Neutrophil (primary cell): Measurements from ENCODE around the gene NPNT.

Experiments used
- H3K27ac ChIP-seq: fragments of 200-600 bp; sonication (generic); 2 replicates; pipeline ENCODE4 v1.5.1; 2016; ENCODE audit warnings: mild to moderate bottlenecking, moderate library complexity
- H3K27me3 ChIP-seq: fragments of 200-600 bp; sonication (generic); 2 replicates; pipeline ENCODE4 v1.6.0; 2016; ENCODE audit warnings: mild to moderate bottlenecking
- H3K36me3 ChIP-seq: fragments of 200-600 bp; sonication (generic); 2 replicates; pipeline ENCODE4 v1.5.1; 2017
- H3K4me1 ChIP-seq, 2 experiments: fragments of 200-600 bp in 1 of 2; sonication (generic) in 1 of 2; 1 replicate in 1 of 2; 2 replicates in 1 of 2; pipeline versions ENCODE4 v1.5.1 to v1.6.1; 2013 to 2016; ENCODE audit warnings: low read depth in 1 of 2, low read length in 1 of 2, mild to moderate bottlenecking in 1 of 2, moderate library complexity in 1 of 2; ENCODE audit not compliant: control insufficient read depth in 1 of 2, insufficient read depth in 1 of 2
- H3K4me3 ChIP-seq, 2 experiments: fragments of 200-600 bp in 1 of 2; sonication (generic) in 1 of 2; 1 replicate in 1 of 2; 2 replicates in 1 of 2; pipeline ENCODE4 v1.5.1; 2013 to 2016; ENCODE audit warnings: low read depth in 1 of 2, low read length in 1 of 2, mild to moderate bottlenecking in 1 of 2, moderate library complexity in 1 of 2
- H3K9me3 ChIP-seq: fragments of 200-600 bp; sonication (generic); 2 replicates; pipeline ENCODE4 v1.5.1; 2016
- CTCF ChIP-seq: fragments of 200-600 bp; sonication (generic); IDR thresholded peaks from 2 replicates; pipeline ENCODE4 v1.5.1; 2016; ENCODE audit warnings: antibody characterized with exemption

The NPNT gene

GRCh38 chr4:105923497-105924238 lies 28.4 kb downstream of the NPNT start:
- no peak overlapping the region for H3K4me3 ChIP-seq

GRCh38 chr4:105924341-105924740 lies 29.1 kb downstream of the NPNT start:
- no peak overlapping the region for H3K4me3 ChIP-seq

More at GRCh38 chr4:105923497-105924238, 28.4 kb downstream of the NPNT start:
- Histone ChIP-seq H3K36me3 (no peaks in the 10 kb centered on the region), H3K27me3 (no peaks in the 10 kb centered on the region), H3K27ac (no peak overlapping the region), H3K9me3 (no peaks in the 10 kb centered on the region), H3K4me1 (no peaks in the 10 kb centered on the region)
- TF ChIP-seq CTCF = no peak

GRCh38 chr4:105930698-105931097 lies 35.4 kb downstream of the NPNT start:
- TF ChIP-seq CTCF = no peak

More at GRCh38 chr4:105924341-105924740, 29.1 kb downstream of the NPNT start:
- no peaks in the 10 kb centered on the region for H3K4me1 ChIP-seq
- H3K27ac ChIP-seq = no peak overlapping the region
- TF ChIP-seq CTCF = no peak
- no peaks in the 10 kb centered on the region for H3K27me3 ChIP-seq
- H3K9me3 ChIP-seq = no peaks in the 10 kb centered on the region
- no peaks in the 10 kb centered on the region for H3K36me3 ChIP-seq

GRCh38 chr4:105933083-105933482 lies 37.8 kb downstream of the NPNT start:
- Histone ChIP-seq H3K9me3 (no peaks in the 10 kb centered on the region), H3K4me1 (no peaks in the 10 kb centered on the region), H3K27ac (no peak overlapping the region), H3K27me3 (no peaks in the 10 kb centered on the region), H3K4me3 (no peak overlapping the region), H3K36me3 (no peaks in the 10 kb centered on the region)
- TF ChIP-seq CTCF = no peak

More at GRCh38 chr4:105930698-105931097, 35.4 kb downstream of the NPNT start:
- Histone ChIP-seq H3K36me3 (no peaks in the 10 kb centered on the region), H3K4me3 (no peak overlapping the region), H3K27ac (no peak overlapping the region), H3K4me1 (no peaks in the 10 kb centered on the region), H3K27me3 (no peaks in the 10 kb centered on the region), H3K9me3 (no peaks in the 10 kb centered on the region)

- no peaks in the 10 kb centered on the region for H3K4me1 ChIP-seq
Measured at GRCh38 chr4:105934386-105934785, 39.1 kb downstream of the NPNT start.

More at GRCh38 chr4:105934386-105934785, 39.1 kb downstream of the NPNT start:
- Histone ChIP-seq H3K27ac (no peak overlapping the region), H3K4me3 (no peak overlapping the region), H3K36me3 (no peaks in the 10 kb centered on the region), H3K27me3 (no peaks in the 10 kb centered on the region), H3K9me3 (no peaks in the 10 kb centered on the region)
- no peak for TF ChIP-seq CTCF
